ENCODE measurements around the gene TMEM175.

Gene TMEM175

GRCh38 chr4:964346-965025 lies 32.2 kb downstream of the TMEM175 start:
- no peak overlapping the region for H3K27ac ChIP-seq (ENCODE audit: low read depth, low read length)
- H3K36me3 ChIP-seq (ENCODE audit: insufficient read depth, low read length) = peaks cover 12% of the 10 kb centered on the region
- H3K4me1 ChIP-seq (ENCODE audit: insufficient read depth, low read length) = no peaks in the 10 kb centered on the region
- no peaks in the 10 kb centered on the region for H3K9me3 ChIP-seq (ENCODE audit: low read length)
- H3K27me3 ChIP-seq (ENCODE audit: control insufficient read depth in 1 of 2, insufficient read depth in 2 of 2, low read length in 2 of 2) = peaks cover 0 to 14% of the 10 kb centered on the region in 2 donors
- H3K4me3 ChIP-seq (ENCODE audit: low read depth in 1 of 2, low read length in 2 of 2) = no peak overlapping the region
- no peak overlapping the region for H3K9ac ChIP-seq (ENCODE audit: low read length)

- H3K9ac ChIP-seq (ENCODE audit: low read length) = no peak overlapping the region
- no peaks in the 10 kb centered on the region for H3K9me3 ChIP-seq (ENCODE audit: low read length)
- peaks cover 0 to 14% of the 10 kb centered on the region in 2 donors for H3K27me3 ChIP-seq (ENCODE audit: control insufficient read depth in 1 of 2, insufficient read depth in 2 of 2, low read length in 2 of 2)
- no peak overlapping the region for H3K27ac ChIP-seq (ENCODE audit: low read depth, low read length)
- H3K4me3 ChIP-seq (ENCODE audit: low read depth in 1 of 2, low read length in 2 of 2) = no peak overlapping the region
- H3K36me3 ChIP-seq (ENCODE audit: insufficient read depth, low read length) = peaks cover 12% of the 10 kb centered on the region
- H3K4me1 ChIP-seq (ENCODE audit: insufficient read depth, low read length) = no peaks in the 10 kb centered on the region
These were observed 32.9 kb downstream of the TMEM175 start for GRCh38 chr4:965048-965765.

GRCh38 chr4:965766-966134 lies 33.5 kb downstream of the TMEM175 start:
- H3K27me3 ChIP-seq (ENCODE audit: control insufficient read depth in 1 of 2, insufficient read depth in 2 of 2, low read length in 2 of 2) = peaks cover 0 to 14% of the 10 kb centered on the region in 2 donors
- peaks cover 2% of the 10 kb centered on the region for H3K4me1 ChIP-seq (ENCODE audit: insufficient read depth, low read length)
- H3K9ac ChIP-seq (ENCODE audit: low read length) = no peak overlapping the region
- H3K9me3 ChIP-seq (ENCODE audit: low read length) = no peaks in the 10 kb centered on the region
- no peak overlapping the region for H3K27ac ChIP-seq (ENCODE audit: low read depth, low read length)
- H3K36me3 ChIP-seq (ENCODE audit: insufficient read depth, low read length) = peaks cover 12% of the 10 kb centered on the region
- no peak overlapping the region for H3K4me3 ChIP-seq (ENCODE audit: low read depth in 1 of 2, low read length in 2 of 2)

GRCh38 chr4:966266-967112 lies 34.2 kb downstream of the TMEM175 start:
- Histone ChIP-seq H3K27me3 (ENCODE audit: control insufficient read depth in 1 of 2, insufficient read depth in 2 of 2, low read length in 2 of 2) (peaks cover 0 to 14% of the 10 kb centered on the region in 2 donors), H3K4me1 (ENCODE audit: insufficient read depth, low read length) (peaks cover 9% of the 10 kb centered on the region), H3K27ac (ENCODE audit: low read depth, low read length) (no peak overlapping the region), H3K9me3 (ENCODE audit: low read length) (no peaks in the 10 kb centered on the region), H3K9ac (ENCODE audit: low read length) (no peak overlapping the region), H3K36me3 (ENCODE audit: insufficient read depth, low read length) (peaks cover 12% of the 10 kb centered on the region), H3K4me3 (ENCODE audit: low read depth in 1 of 2, low read length in 2 of 2) (no peak overlapping the region)

- H3K27ac ChIP-seq (ENCODE audit: low read depth, low read length) = no peak overlapping the region
- H3K4me3 ChIP-seq (ENCODE audit: low read depth in 1 of 2, low read length in 2 of 2) = no peak overlapping the region
- no peaks in the 10 kb centered on the region for H3K9me3 ChIP-seq (ENCODE audit: low read length)
- H3K9ac ChIP-seq (ENCODE audit: low read length) = no peak overlapping the region
- peaks cover 0 to 14% of the 10 kb centered on the region in 2 donors for H3K27me3 ChIP-seq (ENCODE audit: control insufficient read depth in 1 of 2, insufficient read depth in 2 of 2, low read length in 2 of 2)
- H3K36me3 ChIP-seq (ENCODE audit: insufficient read depth, low read length) = peaks cover 7% of the 10 kb centered on the region
- H3K4me1 ChIP-seq (ENCODE audit: insufficient read depth, low read length) = peaks cover 18% of the 10 kb centered on the region
These were observed 35.1 kb downstream of the TMEM175 start for GRCh38 chr4:967113-968104.

GRCh38 chr4:968221-968620 lies 36.0 kb downstream of the TMEM175 start:
- H3K4me1 ChIP-seq (ENCODE audit: insufficient read depth, low read length) = peaks cover 21% of the 10 kb centered on the region
- no peak overlapping the region for H3K27ac ChIP-seq (ENCODE audit: low read depth, low read length)
- H3K36me3 ChIP-seq (ENCODE audit: insufficient read depth, low read length) = peaks cover 4% of the 10 kb centered on the region
- peaks cover 0 to 14% of the 10 kb centered on the region in 2 donors for H3K27me3 ChIP-seq (ENCODE audit: control insufficient read depth in 1 of 2, insufficient read depth in 2 of 2, low read length in 2 of 2)
- no peaks in the 10 kb centered on the region for H3K9me3 ChIP-seq (ENCODE audit: low read length)
- no peak overlapping the region for H3K4me3 ChIP-seq (ENCODE audit: low read depth in 1 of 2, low read length in 2 of 2)
- no peak overlapping the region for H3K9ac ChIP-seq (ENCODE audit: low read length)

GRCh38 chr4:968621-969394 lies 36.5 kb downstream of the TMEM175 start:
- H3K9ac ChIP-seq (ENCODE audit: low read length) = no peak overlapping the region
- H3K4me3 ChIP-seq (ENCODE audit: low read depth in 1 of 2, low read length in 2 of 2) = no peak overlapping the region
- peaks cover 21% of the 10 kb centered on the region for H3K4me1 ChIP-seq (ENCODE audit: insufficient read depth, low read length)
- peaks cover 0 to 14% of the 10 kb centered on the region in 2 donors for H3K27me3 ChIP-seq (ENCODE audit: control insufficient read depth in 1 of 2, insufficient read depth in 2 of 2, low read length in 2 of 2)
- no peaks in the 10 kb centered on the region for H3K9me3 ChIP-seq (ENCODE audit: low read length)
- peaks cover 4% of the 10 kb centered on the region for H3K36me3 ChIP-seq (ENCODE audit: insufficient read depth, low read length)
- no peak overlapping the region for H3K27ac ChIP-seq (ENCODE audit: low read depth, low read length)

GRCh38 chr4:970046-970745 lies 37.9 kb downstream of the TMEM175 start:
- Histone ChIP-seq H3K27ac (ENCODE audit: low read depth, low read length) (no peak overlapping the region), H3K4me3 (ENCODE audit: low read depth in 1 of 2, low read length in 2 of 2) (no peak overlapping the region), H3K36me3 (ENCODE audit: insufficient read depth, low read length) (peaks cover 3% of the 10 kb centered on the region)

GRCh38 chr4:970854-971520 lies 38.7 kb downstream of the TMEM175 start:
- Histone ChIP-seq H3K4me3 (ENCODE audit: low read depth in 1 of 2, low read length in 2 of 2) (no peak overlapping the region), H3K27me3 (ENCODE audit: control insufficient read depth in 1 of 2, insufficient read depth in 2 of 2, low read length in 2 of 2) (peaks cover 0 to 14% of the 10 kb centered on the region in 2 donors), H3K4me1 (ENCODE audit: insufficient read depth, low read length) (peaks cover 21% of the 10 kb centered on the region), H3K36me3 (ENCODE audit: insufficient read depth, low read length) (no peaks in the 10 kb centered on the region), H3K9me3 (ENCODE audit: low read length) (no peaks in the 10 kb centered on the region), H3K27ac (ENCODE audit: low read depth, low read length) (no peak overlapping the region), H3K9ac (ENCODE audit: low read length) (no peak overlapping the region)

More at GRCh38 chr4:970046-970745, 37.9 kb downstream of the TMEM175 start:
- Histone ChIP-seq H3K27me3 (ENCODE audit: control insufficient read depth in 1 of 2, insufficient read depth in 2 of 2, low read length in 2 of 2) (peaks cover 0 to 14% of the 10 kb centered on the region in 2 donors), H3K4me1 (ENCODE audit: insufficient read depth, low read length) (peaks cover 21% of the 10 kb centered on the region), H3K9ac (ENCODE audit: low read length) (no peak overlapping the region), H3K9me3 (ENCODE audit: low read length) (no peaks in the 10 kb centered on the region)

All from muscle layer of colon (tissue), 2 donors.